Stimulated activated CD8-positive, alpha-beta memory T cell treated with anti-CD3 and anti-CD28 coated beads, Interleukin-2, amount 100 ng/mL, for 1 hour (primary cell): ENCODE measurements around the gene PSAP.

Source experiments
- DNase-seq, 2 donors: peaks; one replicate each; pipeline ENCODE4 v3.0.0-alpha.2; 2020; ENCODE audit warnings: low read depth in 2 of 2

PSAP gene

GRCh38 chr10:71767420-71768035 is 83.5 kb downstream of the PSAP start:
- no peak for DNase-seq

GRCh38 chr10:71766717-71767419 is 84.2 kb downstream of the PSAP start:
- DNase-seq = no peak
